Eye (tissue), 1 donor: ENCODE data around the gene PTGES3.
"Not testable (repeated sequence)": the region's sequence is repeated elsewhere in the genome, so short reads cannot be mapped to it uniquely, and the experiment has no call there.

Source experiments
- DNase-seq: peaks from one replicate; pipeline ENCODE4 v3.0.0-alpha.2; 2015

The PTGES3 gene

GRCh38 chr12:56704522-56704921 is 16.4 kb upstream of the PTGES3 start:
- DNase-seq = not testable (repeated sequence)

GRCh38 chr12:56699020-56699661 is 11.1 kb upstream of the PTGES3 start:
- no peak for DNase-seq

- DNase-seq = no peak
Measured at GRCh38 chr12:56695327-56696101, 7.4 kb upstream of the PTGES3 start.

GRCh38 chr12:56694161-56694560 is 6.1 kb upstream of the PTGES3 start:
- no peak for DNase-seq

- no peak for DNase-seq
Measured at GRCh38 chr12:56688846-56689109, 694 bp upstream of the PTGES3 start.

- peak; percentile 71 for DNase-seq
Measured at GRCh38 chr12:56687223-56688128, 608 bp downstream of the PTGES3 start.

- DNase-seq = no peak
Measured at GRCh38 chr12:56684745-56685359, 3.2 kb downstream of the PTGES3 start.

GRCh38 chr12:56682323-56682722 is 5.8 kb downstream of the PTGES3 start:
- DNase-seq = no peak

GRCh38 chr12:56679883-56680575 is 8.1 kb downstream of the PTGES3 start:
- no peak for DNase-seq

GRCh38 chr12:56678852-56679251 is 9.2 kb downstream of the PTGES3 start:
- DNase-seq = no peak

- DNase-seq = no peak
Measured at GRCh38 chr12:56677680-56678079, 10.4 kb downstream of the PTGES3 start.

GRCh38 chr12:56676851-56677580 is 11.1 kb downstream of the PTGES3 start:
- no peak for DNase-seq

- no peak for DNase-seq
Measured at GRCh38 chr12:56671608-56672007, 16.5 kb downstream of the PTGES3 start.

- DNase-seq = no peak
Measured at GRCh38 chr12:56670836-56671235, 17.2 kb downstream of the PTGES3 start.

GRCh38 chr12:56668197-56668457 is 20.0 kb downstream of the PTGES3 start:
- no peak for DNase-seq

GRCh38 chr12:56661979-56662638 is 26.0 kb downstream of the PTGES3 start:
- DNase-seq = no peak

GRCh38 chr12:56661560-56661959 is 26.5 kb downstream of the PTGES3 start:
- DNase-seq = no peak

GRCh38 chr12:56658921-56659320 is 29.2 kb downstream of the PTGES3 start:
- no peak for DNase-seq

GRCh38 chr12:56657416-56658379 is 30.4 kb downstream of the PTGES3 start:
- DNase-seq = no peak

GRCh38 chr12:56653781-56654180 is 34.3 kb downstream of the PTGES3 start:
- DNase-seq = not testable (repeated sequence)
